ENCODE results near the gene SPOCK1.

Gene SPOCK1

GRCh38 chr5:137185193-137185592 is 313.9 kb downstream of the SPOCK1 start:
- no peaks in the 10 kb centered on the region for H3K4me1 ChIP-seq (ENCODE audit: control insufficient read depth in 2 of 2, insufficient read depth in 2 of 2, low read length in 2 of 2)
- no peaks in the 10 kb centered on the region for H3K9me3 ChIP-seq (ENCODE audit: control insufficient read depth in 2 of 2, low read length in 2 of 2)
- H3K27ac ChIP-seq (ENCODE audit: low read depth in 2 of 2, low read length in 2 of 2) = no peak overlapping the region
- no peaks in the 10 kb centered on the region for H3K27me3 ChIP-seq (ENCODE audit: control insufficient read depth in 2 of 2, insufficient read depth in 2 of 2, low read length in 2 of 2)
- no peak overlapping the region for H3K9ac ChIP-seq (ENCODE audit: low read depth in 1 of 2, low read length in 2 of 2)
- H3K4me3 ChIP-seq (ENCODE audit: low read length in 2 of 2) = no peak overlapping the region
- no peaks in the 10 kb centered on the region for H3K36me3 ChIP-seq (ENCODE audit: control insufficient read depth in 2 of 2, insufficient read depth in 2 of 2, low read length in 2 of 2)

GRCh38 chr5:137184734-137185133 is 314.4 kb downstream of the SPOCK1 start:
- no peaks in the 10 kb centered on the region for H3K4me1 ChIP-seq (ENCODE audit: control insufficient read depth in 2 of 2, insufficient read depth in 2 of 2, low read length in 2 of 2)
- no peak overlapping the region for H3K9ac ChIP-seq (ENCODE audit: low read depth in 1 of 2, low read length in 2 of 2)
- H3K27me3 ChIP-seq (ENCODE audit: control insufficient read depth in 2 of 2, insufficient read depth in 2 of 2, low read length in 2 of 2) = no peaks in the 10 kb centered on the region
- no peaks in the 10 kb centered on the region for H3K36me3 ChIP-seq (ENCODE audit: control insufficient read depth in 2 of 2, insufficient read depth in 2 of 2, low read length in 2 of 2)
- H3K4me3 ChIP-seq (ENCODE audit: low read length in 2 of 2) = no peak overlapping the region
- no peak overlapping the region for H3K27ac ChIP-seq (ENCODE audit: low read depth in 2 of 2, low read length in 2 of 2)
- H3K9me3 ChIP-seq (ENCODE audit: control insufficient read depth in 2 of 2, low read length in 2 of 2) = no peaks in the 10 kb centered on the region

- H3K36me3 ChIP-seq (ENCODE audit: control insufficient read depth in 2 of 2, insufficient read depth in 2 of 2, low read length in 2 of 2) = no peaks in the 10 kb centered on the region
- no peak overlapping the region for H3K4me3 ChIP-seq (ENCODE audit: low read length in 2 of 2)
- no peak overlapping the region for H3K27ac ChIP-seq (ENCODE audit: low read depth in 2 of 2, low read length in 2 of 2)
- H3K4me1 ChIP-seq (ENCODE audit: control insufficient read depth in 2 of 2, insufficient read depth in 2 of 2, low read length in 2 of 2) = no peaks in the 10 kb centered on the region
- no peaks in the 10 kb centered on the region for H3K9me3 ChIP-seq (ENCODE audit: control insufficient read depth in 2 of 2, low read length in 2 of 2)
- no peaks in the 10 kb centered on the region for H3K27me3 ChIP-seq (ENCODE audit: control insufficient read depth in 2 of 2, insufficient read depth in 2 of 2, low read length in 2 of 2)
- H3K9ac ChIP-seq (ENCODE audit: low read depth in 1 of 2, low read length in 2 of 2) = no peak overlapping the region
Observed at GRCh38 chr5:137182576-137182975, 316.6 kb downstream of the SPOCK1 start.

GRCh38 chr5:137181667-137182066 is 317.5 kb downstream of the SPOCK1 start:
- Histone ChIP-seq H3K9ac (ENCODE audit: low read depth in 1 of 2, low read length in 2 of 2) (no peak overlapping the region), H3K36me3 (ENCODE audit: control insufficient read depth in 2 of 2, insufficient read depth in 2 of 2, low read length in 2 of 2) (no peaks in the 10 kb centered on the region), H3K4me3 (ENCODE audit: low read length in 2 of 2) (no peak overlapping the region), H3K27ac (ENCODE audit: low read depth in 2 of 2, low read length in 2 of 2) (no peak overlapping the region), H3K9me3 (ENCODE audit: control insufficient read depth in 2 of 2, low read length in 2 of 2) (no peaks in the 10 kb centered on the region), H3K27me3 (ENCODE audit: control insufficient read depth in 2 of 2, insufficient read depth in 2 of 2, low read length in 2 of 2) (no peaks in the 10 kb centered on the region), H3K4me1 (ENCODE audit: control insufficient read depth in 2 of 2, insufficient read depth in 2 of 2, low read length in 2 of 2) (no peaks in the 10 kb centered on the region)

GRCh38 chr5:137179203-137179602 is 319.9 kb downstream of the SPOCK1 start:
- Histone ChIP-seq H3K27me3 (ENCODE audit: control insufficient read depth in 2 of 2, insufficient read depth in 2 of 2, low read length in 2 of 2) (no peaks in the 10 kb centered on the region), H3K4me3 (ENCODE audit: low read length in 2 of 2) (no peak overlapping the region), H3K4me1 (ENCODE audit: control insufficient read depth in 2 of 2, insufficient read depth in 2 of 2, low read length in 2 of 2) (no peaks in the 10 kb centered on the region), H3K27ac (ENCODE audit: low read depth in 2 of 2, low read length in 2 of 2) (no peak overlapping the region), H3K36me3 (ENCODE audit: control insufficient read depth in 2 of 2, insufficient read depth in 2 of 2, low read length in 2 of 2) (no peaks in the 10 kb centered on the region), H3K9ac (ENCODE audit: low read depth in 1 of 2, low read length in 2 of 2) (no peak overlapping the region), H3K9me3 (ENCODE audit: control insufficient read depth in 2 of 2, low read length in 2 of 2) (no peaks in the 10 kb centered on the region)

GRCh38 chr5:137176609-137177008 is 322.5 kb downstream of the SPOCK1 start:
- H3K4me3 ChIP-seq (ENCODE audit: low read length in 2 of 2) = no peak overlapping the region
- H3K27ac ChIP-seq (ENCODE audit: low read depth in 2 of 2, low read length in 2 of 2) = no peak overlapping the region
- H3K36me3 ChIP-seq (ENCODE audit: control insufficient read depth in 2 of 2, insufficient read depth in 2 of 2, low read length in 2 of 2) = no peaks in the 10 kb centered on the region
- H3K27me3 ChIP-seq (ENCODE audit: control insufficient read depth in 2 of 2, insufficient read depth in 2 of 2, low read length in 2 of 2) = no peaks in the 10 kb centered on the region
- H3K9me3 ChIP-seq (ENCODE audit: control insufficient read depth in 2 of 2, low read length in 2 of 2) = no peaks in the 10 kb centered on the region
- no peak overlapping the region for H3K9ac ChIP-seq (ENCODE audit: low read depth in 1 of 2, low read length in 2 of 2)
- H3K4me1 ChIP-seq (ENCODE audit: control insufficient read depth in 2 of 2, insufficient read depth in 2 of 2, low read length in 2 of 2) = no peaks in the 10 kb centered on the region

GRCh38 chr5:137176126-137176525 is 323.0 kb downstream of the SPOCK1 start:
- Histone ChIP-seq H3K27me3 (ENCODE audit: control insufficient read depth in 2 of 2, insufficient read depth in 2 of 2, low read length in 2 of 2) (no peaks in the 10 kb centered on the region), H3K9ac (ENCODE audit: low read depth in 1 of 2, low read length in 2 of 2) (no peak overlapping the region), H3K27ac (ENCODE audit: low read depth in 2 of 2, low read length in 2 of 2) (no peak overlapping the region), H3K36me3 (ENCODE audit: control insufficient read depth in 2 of 2, insufficient read depth in 2 of 2, low read length in 2 of 2) (no peaks in the 10 kb centered on the region), H3K4me1 (ENCODE audit: control insufficient read depth in 2 of 2, insufficient read depth in 2 of 2, low read length in 2 of 2) (no peaks in the 10 kb centered on the region), H3K9me3 (ENCODE audit: control insufficient read depth in 2 of 2, low read length in 2 of 2) (no peaks in the 10 kb centered on the region), H3K4me3 (ENCODE audit: low read length in 2 of 2) (no peak overlapping the region)

GRCh38 chr5:137174196-137174595 is 324.9 kb downstream of the SPOCK1 start:
- no peak overlapping the region for H3K9ac ChIP-seq (ENCODE audit: low read depth in 1 of 2, low read length in 2 of 2)
- H3K27me3 ChIP-seq (ENCODE audit: control insufficient read depth in 2 of 2, insufficient read depth in 2 of 2, low read length in 2 of 2) = no peaks in the 10 kb centered on the region
- H3K27ac ChIP-seq (ENCODE audit: low read depth in 2 of 2, low read length in 2 of 2) = no peak overlapping the region

GRCh38 chr5:137172258-137172657 is 326.9 kb downstream of the SPOCK1 start:
- Histone ChIP-seq H3K9me3 (ENCODE audit: control insufficient read depth in 2 of 2, low read length in 2 of 2) (no peaks in the 10 kb centered on the region), H3K4me3 (ENCODE audit: low read length in 2 of 2) (no peak overlapping the region), H3K27ac (ENCODE audit: low read depth in 2 of 2, low read length in 2 of 2) (no peak overlapping the region), H3K4me1 (ENCODE audit: control insufficient read depth in 2 of 2, insufficient read depth in 2 of 2, low read length in 2 of 2) (no peaks in the 10 kb centered on the region), H3K9ac (ENCODE audit: low read depth in 1 of 2, low read length in 2 of 2) (no peak overlapping the region), H3K27me3 (ENCODE audit: control insufficient read depth in 2 of 2, insufficient read depth in 2 of 2, low read length in 2 of 2) (no peaks in the 10 kb centered on the region), H3K36me3 (ENCODE audit: control insufficient read depth in 2 of 2, insufficient read depth in 2 of 2, low read length in 2 of 2) (no peaks in the 10 kb centered on the region)

More at GRCh38 chr5:137174196-137174595, 324.9 kb downstream of the SPOCK1 start:
- H3K4me1 ChIP-seq (ENCODE audit: control insufficient read depth in 2 of 2, insufficient read depth in 2 of 2, low read length in 2 of 2) = no peaks in the 10 kb centered on the region
- no peaks in the 10 kb centered on the region for H3K36me3 ChIP-seq (ENCODE audit: control insufficient read depth in 2 of 2, insufficient read depth in 2 of 2, low read length in 2 of 2)
- no peaks in the 10 kb centered on the region for H3K9me3 ChIP-seq (ENCODE audit: control insufficient read depth in 2 of 2, low read length in 2 of 2)
- no peak overlapping the region for H3K4me3 ChIP-seq (ENCODE audit: low read length in 2 of 2)

GRCh38 chr5:137167187-137167586 is 331.9 kb downstream of the SPOCK1 start:
- no peak overlapping the region for H3K27ac ChIP-seq (ENCODE audit: low read depth in 2 of 2, low read length in 2 of 2)
- H3K36me3 ChIP-seq (ENCODE audit: control insufficient read depth in 2 of 2, insufficient read depth in 2 of 2, low read length in 2 of 2) = no peaks in the 10 kb centered on the region
- no peaks in the 10 kb centered on the region for H3K4me1 ChIP-seq (ENCODE audit: control insufficient read depth in 2 of 2, insufficient read depth in 2 of 2, low read length in 2 of 2)

GRCh38 chr5:137164961-137165360 is 334.2 kb downstream of the SPOCK1 start:
- H3K4me1 ChIP-seq (ENCODE audit: control insufficient read depth in 2 of 2, insufficient read depth in 2 of 2, low read length in 2 of 2) = no peaks in the 10 kb centered on the region
- H3K9me3 ChIP-seq (ENCODE audit: control insufficient read depth in 2 of 2, low read length in 2 of 2) = no peaks in the 10 kb centered on the region
- no peaks in the 10 kb centered on the region for H3K36me3 ChIP-seq (ENCODE audit: control insufficient read depth in 2 of 2, insufficient read depth in 2 of 2, low read length in 2 of 2)
- H3K27me3 ChIP-seq (ENCODE audit: control insufficient read depth in 2 of 2, insufficient read depth in 2 of 2, low read length in 2 of 2) = no peaks in the 10 kb centered on the region
- no peak overlapping the region for H3K9ac ChIP-seq (ENCODE audit: low read depth in 1 of 2, low read length in 2 of 2)
- H3K4me3 ChIP-seq (ENCODE audit: low read length in 2 of 2) = no peak overlapping the region
- H3K27ac ChIP-seq (ENCODE audit: low read depth in 2 of 2, low read length in 2 of 2) = no peak overlapping the region

More at GRCh38 chr5:137167187-137167586, 331.9 kb downstream of the SPOCK1 start:
- Histone ChIP-seq H3K9me3 (ENCODE audit: control insufficient read depth in 2 of 2, low read length in 2 of 2) (no peaks in the 10 kb centered on the region), H3K27me3 (ENCODE audit: control insufficient read depth in 2 of 2, insufficient read depth in 2 of 2, low read length in 2 of 2) (no peaks in the 10 kb centered on the region), H3K4me3 (ENCODE audit: low read length in 2 of 2) (no peak overlapping the region), H3K9ac (ENCODE audit: low read depth in 1 of 2, low read length in 2 of 2) (no peak overlapping the region)

Data from mucosa of rectum (tissue), 2 donors.